Activated B cell treated with CpG ODN at 0.5 μM for 24 hours (primary cell): ENCODE measurements around the gene LRRC34. TPM values are rescaled to one million over a fixed set of nuclear protein-coding genes. Genes with fewer than 3 reads are reported as not detected.

Experiments
- ATAC-seq: fragments of 200-7000 bp; cut with Tn5 transposase; one replicate; pipeline ENCODE4 v1.10.0; 2021; ENCODE audit warnings: low read depth, mild to moderate bottlenecking, moderate library complexity
- CTCF ChIA-PET: fragments of 350-600 bp; sonication (Branson Sonifier 250); formaldehyde crosslinking; loops from one replicate; lab custom pipeline; 2021; ENCODE audit warnings: antibody characterized with exemption; lab: Charles Lee
- POLR2A ChIA-PET: fragments of 350-600 bp; sonication (Branson Sonifier 250); formaldehyde crosslinking; loops from one replicate; lab custom pipeline; 2021; ENCODE audit warnings: antibody characterized with exemption; lab: Charles Lee
- DNase-seq: peaks from one replicate; pipeline ENCODE4 v3.0.0; 2022
- H3K27ac Mint-ChIP-seq: one replicate; pipeline ENCODE4 v1.8.0; 2020; ENCODE audit warnings: mixed read lengths
- H3K27me3 Mint-ChIP-seq: one replicate; pipeline ENCODE4 v1.8.0; 2021; ENCODE audit warnings: mixed read lengths
- H3K36me3 Mint-ChIP-seq: one replicate; pipeline ENCODE4 v1.8.0; 2021; ENCODE audit warnings: low read depth, mixed read lengths
- H3K4me1 Mint-ChIP-seq: one replicate; pipeline ENCODE4 v1.8.0; 2021; ENCODE audit warnings: mixed read lengths
- H3K4me3 Mint-ChIP-seq: one replicate; pipeline ENCODE4 v1.8.0; 2020; ENCODE audit warnings: mild to moderate bottlenecking, mixed read lengths
- H3K9me3 Mint-ChIP-seq: one replicate; pipeline ENCODE4 v1.8.0; 2020; ENCODE audit warnings: mixed read lengths
- CTCF ChIP-seq: fragments of 200-600 bp; IDR thresholded peaks from one replicate; pipeline ENCODE4 v1.8.0; 2022; ENCODE audit warnings: antibody characterized with exemption, mild to moderate bottlenecking
- intact Hi-C: fragments of 100-400 bp; cut with micrococcal nuclease; formaldehyde crosslinking; loops from one replicate; pipeline ENCODE4 v1.15.1; 2024
- total RNA-seq: library from RNA; stranded (reverse); gene quantifications from 2 replicates; pipeline ENCODE4 v1.2.3, GENCODE V29; 2022

Gene LRRC34
- total RNA-seq, 1 donor from 2014 or later: 5.7 TPM

GRCh38 chr3:169748670-169749069 lies 64.0 kb downstream of the LRRC34 start:
- ATAC-seq: no peak
- intact Hi-C loops: loop anchor here (5.0 kb wide), 1 partner anchor 86 kb away; the partner anchor contains the start of gene MECOM
- no peak overlapping the region for H3K27ac Mint-ChIP-seq

GRCh38 chr3:169746924-169747323 lies 65.8 kb downstream of the LRRC34 start:
- Mint-ChIP-seq H3K27ac (no peak overlapping the region), H3K27me3 (peaks cover 24% of the 10 kb centered on the region), H3K36me3 (no peaks in the 10 kb centered on the region), H3K4me1 (peaks cover 4% of the 10 kb centered on the region), H3K9me3 (no peaks in the 10 kb centered on the region), H3K4me3 (no peak overlapping the region)
- ATAC-seq (no peak), DNase-seq (no peak)
- TF ChIP-seq CTCF: no peak
- ChIA-PET POLR2A (no interaction called here), CTCF (interaction anchor here (1.9 kb wide), 1 partner anchor 598 kb away, joined by 6 read pairs; no protein-coding TSS in a partner anchor)
- intact Hi-C loops: loop anchor here (2.0 to 5.0 kb wide), 2 partner anchors 85 to 1534 kb away; partner anchors contain the start of gene MECOM

More at GRCh38 chr3:169748670-169749069, 64.0 kb downstream of the LRRC34 start:
- Mint-ChIP-seq H3K9me3 (no peaks in the 10 kb centered on the region), H3K27me3 (peaks cover 27% of the 10 kb centered on the region), H3K36me3 (no peaks in the 10 kb centered on the region), H3K4me3 (no peak overlapping the region), H3K4me1 (peaks cover 4% of the 10 kb centered on the region)
- TF ChIP-seq CTCF: no peak
- CTCF ChIA-PET: no interaction called here
- DNase-seq: no peak
- POLR2A ChIA-PET: no interaction called here

GRCh38 chr3:169744366-169745054 lies 68.2 kb downstream of the LRRC34 start:
- H3K27me3 Mint-ChIP-seq: peaks cover 17% of the 10 kb centered on the region
- H3K4me1 Mint-ChIP-seq: no peaks in the 10 kb centered on the region
- POLR2A ChIA-PET: interaction anchor here (0.6 kb wide), 1 partner anchor 28 kb away, joined by 5 read pairs; no protein-coding TSS in a partner anchor
- TF ChIP-seq CTCF: no peak
- CTCF ChIA-PET: interaction anchor here (0.9 to 1.8 kb wide), 4 partner anchors 10 to 879 kb away, joined by 3 to 6 read pairs (median 4); no protein-coding TSS in a partner anchor
- intact Hi-C loops: loop anchor here (1.0 to 5.0 kb wide), 2 partner anchors 82 to 1697 kb away; partner anchors contain the start of gene MECOM
- ATAC-seq (no peak), DNase-seq (no peak)
- no peak overlapping the region for H3K27ac Mint-ChIP-seq
- H3K36me3 Mint-ChIP-seq: no peaks in the 10 kb centered on the region
- no peak overlapping the region for H3K4me3 Mint-ChIP-seq
- H3K9me3 Mint-ChIP-seq: no peaks in the 10 kb centered on the region

Other genes starting within 250 kb of the LRRC34 start
- 0.22 TPM in 1 of 2 replicates, not detected in the other for gene MECOM, start 149.2 kb downstream of the LRRC34 start, total RNA-seq
- 2.5 and 8.4 TPM in 2 replicates for gene TERC, start 47.8 kb downstream of the LRRC34 start, total RNA-seq
- 0.42 and 0.49 TPM in 2 replicates for gene ACTRT3, start 43.3 kb downstream of the LRRC34 start, total RNA-seq
- 23.9 and 24.8 TPM in 2 replicates for gene MYNN, start 39.5 kb downstream of the LRRC34 start, total RNA-seq
- 0.29 and 0.40 TPM in 2 replicates for gene LRRIQ4, start within 50 bp of the LRRC34 start, total RNA-seq
- gene LRRC31, start 57.0 kb upstream of the LRRC34 start, total RNA-seq: not detected in 2 replicates
- 0.20 TPM in 1 of 2 replicates, not detected in the other for gene SAMD7, start 98.7 kb upstream of the LRRC34 start, total RNA-seq
- 140 and 165 TPM in 2 replicates for gene SEC62, start 153.9 kb upstream of the LRRC34 start, total RNA-seq
- 63.2 and 65.5 TPM in 2 replicates for gene GPR160, start 225.1 kb upstream of the LRRC34 start, total RNA-seq